Lung (tissue), 12 donors: ENCODE results near the gene SH3PXD2B. TPM values are rescaled to one million over a fixed set of nuclear protein-coding genes. Genes with fewer than 3 reads are reported as not detected.

Experiments used
- ATAC-seq: fragments of 200-7000 bp; cut with Tn5 transposase; one replicate; pipeline ENCODE4 v1.9.1; 2020; ENCODE audit warnings: moderate number of reproducible peaks; ENCODE audit not compliant: insufficient read depth, low FRiP score
- DNase-seq, 3 donors: peaks; one replicate each; pipeline ENCODE4 v3.0.0-alpha.2; 2013 to 2017
- H3K27ac ChIP-seq, 2 donors: one replicate each; pipeline ENCODE4 v1.5.1; 2013; ENCODE audit warnings: mild to moderate bottlenecking in 2 of 2, moderate library complexity in 2 of 2, control low read depth in 1 of 2, inconsistent platforms in 1 of 2, low read depth in 1 of 2, low read length in 1 of 2
- H3K27me3 ChIP-seq, 3 donors: one replicate each; pipeline ENCODE4 v1.5.1; 2013; ENCODE audit warnings: low read length in 2 of 3; ENCODE audit not compliant: control insufficient read depth in 3 of 3, insufficient read depth in 3 of 3
- H3K36me3 ChIP-seq, 4 donors: one replicate each; pipeline ENCODE4 v1.5.1; 2013; ENCODE audit warnings: low read length in 4 of 4, mild to moderate bottlenecking in 1 of 4, moderate library complexity in 1 of 4; ENCODE audit not compliant: control insufficient read depth in 4 of 4, insufficient read depth in 4 of 4
- H3K4me1 ChIP-seq, 5 donors: one replicate each; pipeline ENCODE4 v1.5.1; 2013; ENCODE audit warnings: low read length in 5 of 5, mild to moderate bottlenecking in 2 of 5, moderate library complexity in 1 of 5; ENCODE audit not compliant: control insufficient read depth in 5 of 5, insufficient read depth in 5 of 5
- H3K4me3 ChIP-seq: one replicate; pipeline ENCODE4 v1.5.1; 2013; ENCODE audit warnings: mild to moderate bottlenecking, control low read depth, moderate library complexity
- H3K9ac ChIP-seq, 2 donors: one replicate each; pipeline ENCODE4 v1.5.1; 2013; ENCODE audit warnings: low read length in 2 of 2, control low read depth in 1 of 2; ENCODE audit not compliant: insufficient read depth in 1 of 2
- H3K9me3 ChIP-seq, 4 donors: one replicate each; pipeline ENCODE4 v1.5.1; 2013; ENCODE audit warnings: low read length in 3 of 4, mild to moderate bottlenecking in 1 of 4, moderate library complexity in 1 of 4; ENCODE audit not compliant: control insufficient read depth in 4 of 4, insufficient read depth in 3 of 4
- WGBS, 2 donors: extraction: QIAGEN DNeasy Blood & Tissue Kit; methylation state at CpG; one replicate each; pipeline ENCODE4 v1.1.7; 2013; 5-methylcytosine and 5-hydroxymethylcytosine counted together
- polyA plus RNA-seq, 2 donors: library from polyadenylated mRNA; stranded (reverse); fragments of 200-250 nt; gene quantifications; one replicate each; pipeline ENCODE4 v1.2.1, GENCODE V29; 2013
- total RNA-seq, 2 donors: library from RNA; depleted of rRNA in 1 of 2; stranded (reverse); fragments of >200 nt in 1 of 2; gene quantifications; one replicate each; pipeline ENCODE4 v1.2.1, GENCODE V29; 2014 to 2021
- TF ChIP-seq, protein P1 (sequence below): IDR thresholded peaks from 2 replicates; pipeline ENCODE4 v1.5.1; 2012; ENCODE audit warnings: mild to moderate bottlenecking; ENCODE audit errors: control extremely low read depth, extremely low read depth
- donor health status: control.
- donor health status: control.
- donor health status: Bipolar disorder and iron deficiency.
- donor health status: healthy.
- donor health status: DM: yes; HTN: yes; CAD: no.

The SH3PXD2B gene
- total and polyA plus RNA-seq, 4 donors, result 8.0 to 56.0 (median 21.4) TPM

DNA sequence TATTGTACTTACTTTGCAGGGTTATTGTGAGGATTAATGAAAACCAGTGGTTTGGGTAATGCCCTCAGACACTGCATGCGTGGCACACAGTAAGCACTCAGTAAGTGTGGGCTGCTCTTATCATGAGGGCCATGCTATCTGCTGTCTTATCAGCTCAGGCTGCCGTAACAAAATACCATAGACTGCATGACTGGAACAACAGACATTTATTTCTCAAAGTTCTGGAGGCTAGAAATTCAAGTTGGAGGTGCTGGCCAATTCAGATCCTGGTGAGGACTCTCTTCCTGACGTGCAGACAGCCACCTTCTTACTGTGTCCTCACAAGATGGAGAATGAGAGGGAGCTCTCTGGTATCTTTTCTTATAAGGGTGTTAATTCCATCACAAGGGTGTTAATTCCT is 23.9 kb upstream of the SH3PXD2B start:
- WGBS, 2 donors, result 76 to 85% methylated on average over 3 of the region's 3 CpGs

DNA sequence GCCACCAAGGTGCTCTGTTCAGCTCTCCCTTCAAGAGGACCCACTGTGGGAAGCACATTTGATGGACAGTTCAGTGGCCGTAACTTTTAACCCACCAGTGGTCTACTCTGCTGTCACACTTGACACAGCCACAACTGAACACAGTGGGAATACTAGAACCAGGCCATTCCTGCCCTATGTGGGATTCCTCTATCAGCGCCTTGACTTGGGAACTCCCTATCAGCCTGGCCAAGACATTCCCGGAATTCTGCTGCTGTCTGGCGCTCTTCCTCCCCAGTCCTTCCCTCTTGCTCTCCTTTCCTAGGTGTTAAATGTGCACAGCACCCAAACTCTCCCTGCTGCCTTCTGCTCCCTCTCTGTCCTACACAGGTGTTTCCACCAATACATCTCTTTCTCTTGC is 23.1 kb upstream of the SH3PXD2B start:
- DNase-seq, result no peak
- TF ChIP-seq, protein P1, sequence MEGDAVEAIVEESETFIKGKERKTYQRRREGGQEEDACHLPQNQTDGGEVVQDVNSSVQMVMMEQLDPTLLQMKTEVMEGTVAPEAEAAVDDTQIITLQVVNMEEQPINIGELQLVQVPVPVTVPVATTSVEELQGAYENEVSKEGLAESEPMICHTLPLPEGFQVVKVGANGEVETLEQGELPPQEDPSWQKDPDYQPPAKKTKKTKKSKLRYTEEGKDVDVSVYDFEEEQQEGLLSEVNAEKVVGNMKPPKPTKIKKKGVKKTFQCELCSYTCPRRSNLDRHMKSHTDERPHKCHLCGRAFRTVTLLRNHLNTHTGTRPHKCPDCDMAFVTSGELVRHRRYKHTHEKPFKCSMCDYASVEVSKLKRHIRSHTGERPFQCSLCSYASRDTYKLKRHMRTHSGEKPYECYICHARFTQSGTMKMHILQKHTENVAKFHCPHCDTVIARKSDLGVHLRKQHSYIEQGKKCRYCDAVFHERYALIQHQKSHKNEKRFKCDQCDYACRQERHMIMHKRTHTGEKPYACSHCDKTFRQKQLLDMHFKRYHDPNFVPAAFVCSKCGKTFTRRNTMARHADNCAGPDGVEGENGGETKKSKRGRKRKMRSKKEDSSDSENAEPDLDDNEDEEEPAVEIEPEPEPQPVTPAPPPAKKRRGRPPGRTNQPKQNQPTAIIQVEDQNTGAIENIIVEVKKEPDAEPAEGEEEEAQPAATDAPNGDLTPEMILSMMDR, result no peak
- Histone ChIP-seq H3K27ac (no peak overlapping the region), H3K36me3 (no peaks in the 10 kb centered on the region), H3K9me3 (no peaks in the 10 kb centered on the region), H3K27me3 (no peaks in the 10 kb centered on the region), H3K9ac (no peak overlapping the region), H3K4me3 (no peak overlapping the region), H3K4me1 (no peaks in the 10 kb centered on the region)
- WGBS, 2 donors, result 74 to 91% methylated on average over 4 of the region's 4 CpGs
- no peak for ATAC-seq

More for the DNA sequence above, 23.9 kb upstream of the SH3PXD2B start:
- ATAC-seq (no peak), DNase-seq (no peak)
- Histone ChIP-seq H3K9me3 (no peaks in the 10 kb centered on the region), H3K9ac (no peak overlapping the region), H3K36me3 (no peaks in the 10 kb centered on the region), H3K4me1 (no peaks in the 10 kb centered on the region), H3K27me3 (no peaks in the 10 kb centered on the region), H3K27ac (no peak overlapping the region), H3K4me3 (no peak overlapping the region)
- TF ChIP-seq, protein P1, result no peak

DNA sequence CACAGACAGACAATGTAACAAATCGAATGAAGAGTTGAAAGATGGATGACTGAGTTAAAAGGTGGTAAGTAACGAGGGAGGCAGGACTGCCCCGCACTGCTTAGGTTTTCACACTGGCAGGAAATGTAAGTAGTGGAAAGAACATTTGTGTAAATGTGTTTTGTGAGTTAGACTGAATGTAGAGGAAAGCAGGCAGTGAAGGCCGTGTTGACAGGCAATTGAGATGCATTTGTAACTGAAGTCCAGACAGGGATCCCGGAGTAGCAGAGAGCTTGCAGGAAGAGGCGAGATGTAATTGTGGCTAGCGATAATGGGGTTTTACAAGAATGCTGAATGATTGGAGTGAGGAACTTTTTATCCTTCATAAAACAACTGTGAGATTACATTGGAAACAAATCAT is 20.0 kb upstream of the SH3PXD2B start:
- H3K4me1 ChIP-seq, result peaks cover 0 to 1% (median 0%) of the 10 kb centered on the region in 5 donors
- no peaks in the 10 kb centered on the region for H3K36me3 ChIP-seq
- no peak overlapping the region for H3K4me3 ChIP-seq
- ATAC-seq (no peak), DNase-seq (no peak)
- no peaks in the 10 kb centered on the region for H3K9me3 ChIP-seq
- TF ChIP-seq, protein P1, result no peak
- H3K27me3 ChIP-seq, result no peaks in the 10 kb centered on the region
- 89 to 90% methylated on average over 7 of the region's 7 CpGs for WGBS, 2 donors
- H3K27ac ChIP-seq, result no peak overlapping the region
- no peak overlapping the region for H3K9ac ChIP-seq

DNA sequence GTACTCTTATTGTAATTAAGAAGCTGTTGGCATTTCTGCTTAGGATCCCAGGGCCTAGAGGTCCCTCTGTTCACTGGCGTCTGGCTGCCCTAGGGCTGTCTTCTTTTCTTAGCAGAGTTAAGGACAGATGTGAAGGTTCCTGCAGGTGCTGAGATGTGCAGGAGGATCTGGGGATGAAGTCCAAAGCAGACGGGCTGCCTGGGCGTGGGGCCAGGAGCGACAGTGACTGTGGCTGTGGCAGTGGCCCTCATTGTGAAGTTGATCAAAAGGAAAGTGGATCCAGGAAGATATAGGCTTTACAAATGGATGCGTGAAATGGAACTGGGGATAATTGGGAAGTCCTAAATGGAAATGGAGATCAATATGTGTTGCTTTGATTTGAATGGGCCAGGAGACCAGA is 19.1 kb upstream of the SH3PXD2B start:
- H3K36me3 ChIP-seq, result no peaks in the 10 kb centered on the region
- H3K9ac ChIP-seq, result no peak overlapping the region
- TF ChIP-seq, protein P1, result no peak
- ATAC-seq (no peak), DNase-seq (no peak)
- peaks cover 0 to 1% (median 0%) of the 10 kb centered on the region in 5 donors for H3K4me1 ChIP-seq
- no peak overlapping the region for H3K4me3 ChIP-seq
- H3K27ac ChIP-seq, result no peak overlapping the region
- WGBS, 2 donors, result 90 to 93% methylated on average over 5 of the region's 5 CpGs
- H3K9me3 ChIP-seq, result no peaks in the 10 kb centered on the region
- no peaks in the 10 kb centered on the region for H3K27me3 ChIP-seq
